Measurements from ENCODE around the gene GFER. TPM values are rescaled to one million over a fixed set of nuclear protein-coding genes. Genes with fewer than 3 reads are reported as not detected.

GFER gene
- total and polyA plus RNA-seq, 11 donors: 18.0 to 51.1 (median 23.8) TPM

- ATAC-seq: no peak
- peaks cover 4 to 39% (median 32%) of the 10 kb centered on the region in 9 donors for H3K36me3 ChIP-seq
- peaks cover 7 to 76% (median 36%) of the 10 kb centered on the region in 9 donors for H3K27me3 ChIP-seq
- no peak overlapping the region for H3K27ac ChIP-seq
- no peak overlapping the region for H3K4me3 ChIP-seq
- intact Hi-C loops (cut with DNase I): no loop called here
- DNase-seq: peak in 1 of 5 donors; percentile 63
- H3K9me3 ChIP-seq: no peaks in the 10 kb centered on the region
- WGBS, 4 donors: 3 to 7% (median 4%) methylated on average over 17 to 53 of the region's 53 CpGs
- no peak for TF ChIP-seq CTCF (IDR thresholded peaks at IDR 0.05)
- no peak for TF ChIP-seq POLR2A (IDR thresholded peaks at IDR 0.05)
- H3K4me1 ChIP-seq: peaks cover 3 to 39% (median 17%) of the 10 kb centered on the region in 12 donors
Observed at GRCh38 chr16:1980030-1980769, 3.8 kb upstream of the GFER start.

- TF ChIP-seq POLR2A (IDR thresholded peaks at IDR 0.05): no peak
- no peak for TF ChIP-seq CTCF (IDR thresholded peaks at IDR 0.05)
- ATAC-seq (no peak), DNase-seq (no peak)
- intact Hi-C loops (cut with DNase I): no loop called here
- no peak overlapping the region for H3K27ac ChIP-seq
- H3K36me3 ChIP-seq: peaks cover 4 to 39% (median 30%) of the 10 kb centered on the region in 9 donors
- H3K27me3 ChIP-seq: peaks cover 7 to 70% (median 36%) of the 10 kb centered on the region in 9 donors
- H3K4me1 ChIP-seq: peaks cover 3 to 43% (median 20%) of the 10 kb centered on the region in 12 donors
- no peaks in the 10 kb centered on the region for H3K9me3 ChIP-seq
- 23 to 28% (median 23%) methylated on average over 15 to 16 of the region's 16 CpGs for WGBS, 4 donors
- no peak overlapping the region for H3K4me3 ChIP-seq
Observed at GRCh38 chr16:1980770-1981087, 3.3 kb upstream of the GFER start.

GRCh38 chr16:1981398-1981836 is 2.6 kb upstream of the GFER start, which contains the start of gene NOXO1:
TSS of gene NOXO1 (minus strand) at chr16:1981469. CDS start at chr16:1981179, 290 bp downstream.
- DNase-seq (no peak), ATAC-seq (no peak)
- intact Hi-C loops (cut with DNase I): no loop called here
- Histone ChIP-seq H3K27me3 (peaks cover 7 to 63% (median 36%) of the 10 kb centered on the region in 9 donors), H3K4me3 (no peak within 1 kb of the TSS), H3K36me3 (peaks cover 4 to 39% (median 30%) of the 10 kb centered on the region in 9 donors), H3K4me1 (peaks cover 3 to 43% (median 20%) of the 10 kb centered on the region in 12 donors), H3K9me3 (no peaks in the 10 kb centered on the region), H3K27ac (no peak within 1 kb of the TSS)
- TF ChIP-seq POLR2A (IDR thresholded peaks at IDR 0.05) (no peak), CTCF (IDR thresholded peaks at IDR 0.05) (no peak)
- WGBS, 4 donors: 38 to 51% (median 40%) methylated on average over 4 to 6 of the region's 6 CpGs

- WGBS, 4 donors: 61 to 71% (median 64%) methylated on average over 5 of the region's 5 CpGs
- no peak for DNase-seq
- intact Hi-C loops (cut with DNase I): no loop called here
- Histone ChIP-seq H3K36me3 (peaks cover 3 to 38% (median 26%) of the 10 kb centered on the region in 9 donors), H3K27ac (no peak overlapping the region), H3K4me3 (no peak overlapping the region), H3K9me3 (no peaks in the 10 kb centered on the region), H3K4me1 (peaks cover 3 to 43% (median 20%) of the 10 kb centered on the region in 12 donors), H3K27me3 (peaks cover 7 to 57% (median 36%) of the 10 kb centered on the region in 9 donors)
- no peak for TF ChIP-seq CTCF (IDR thresholded peaks at IDR 0.05)
- TF ChIP-seq POLR2A (IDR thresholded peaks at IDR 0.05): no peak
- no peak for ATAC-seq
Observed at GRCh38 chr16:1982013-1982433, 2.0 kb upstream of the GFER start.
